Measurements from ENCODE around the gene WNK2.

The WNK2 gene

DNA sequence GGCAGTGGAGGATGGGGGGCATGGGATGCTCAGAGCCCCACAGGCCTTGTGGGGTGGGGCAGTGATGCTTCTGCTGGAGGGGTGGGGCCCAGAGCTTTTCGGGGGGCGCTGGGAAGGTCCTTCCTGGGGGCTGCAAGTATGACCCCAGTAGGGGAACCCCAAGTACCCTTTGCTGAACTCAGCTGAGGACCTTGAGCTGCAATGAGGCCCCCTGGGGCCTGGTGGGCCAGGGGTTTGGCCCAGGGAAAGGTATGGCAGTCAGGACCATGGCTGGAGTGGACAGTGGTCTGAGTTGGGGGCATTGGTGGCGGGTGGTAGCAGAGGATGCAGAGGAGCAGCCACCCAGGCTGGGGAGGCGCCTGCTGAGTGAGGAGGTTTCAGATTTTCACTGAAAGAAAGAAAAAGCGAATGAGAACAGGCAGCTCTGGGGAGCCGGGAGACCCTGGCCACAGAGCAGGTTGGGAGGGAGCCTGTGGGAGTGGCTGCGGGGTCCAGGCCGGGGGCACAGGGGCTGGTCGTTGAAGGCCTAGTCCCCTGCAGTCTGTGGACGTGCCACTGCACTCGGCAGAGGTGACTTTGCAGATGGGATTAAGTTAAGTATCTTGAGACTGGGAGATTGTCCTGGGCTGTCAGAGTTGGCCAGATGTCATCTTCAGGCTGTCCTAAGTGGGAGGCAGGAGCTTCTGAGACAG lies 19.2 kb downstream of the WNK2 start:
- no peak for DNase-seq

DNA sequence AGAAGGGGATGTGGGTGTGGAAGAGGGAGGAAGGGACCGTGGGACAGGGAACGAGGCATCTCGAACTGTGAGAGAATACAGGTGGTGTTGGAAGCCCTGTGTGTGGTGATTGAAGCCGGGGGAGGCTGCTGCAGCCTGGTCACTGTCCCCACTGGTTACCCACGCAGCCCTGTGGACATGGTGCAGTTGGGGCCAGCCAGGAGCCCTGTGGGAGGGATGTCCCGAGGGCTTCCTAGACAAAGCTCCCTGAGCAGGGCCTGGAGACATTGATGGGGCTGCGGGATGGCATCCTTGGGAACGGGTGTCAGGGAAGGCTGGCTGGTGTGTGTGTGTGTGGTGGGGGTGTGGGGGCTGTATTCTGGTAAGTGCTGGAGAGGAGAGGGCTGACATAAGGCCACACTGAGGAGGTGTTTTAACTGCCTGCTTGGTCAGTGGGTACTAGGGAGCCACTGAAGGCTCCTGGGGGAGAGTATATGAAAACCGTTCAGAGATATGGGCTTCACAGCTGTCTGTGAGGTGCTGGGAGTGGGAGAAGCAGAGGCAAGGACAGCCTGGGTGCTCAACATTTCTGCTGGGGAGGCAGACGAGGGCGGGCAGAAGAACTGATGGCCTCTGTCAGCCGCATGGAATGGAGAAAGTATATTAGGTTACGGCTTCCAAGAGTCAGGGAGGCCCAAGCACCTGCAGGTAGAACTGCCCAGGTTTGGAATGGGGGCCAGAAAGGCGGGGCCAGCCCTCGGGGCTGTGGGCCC lies 20.0 kb downstream of the WNK2 start:
- no peak for DNase-seq

DNA sequence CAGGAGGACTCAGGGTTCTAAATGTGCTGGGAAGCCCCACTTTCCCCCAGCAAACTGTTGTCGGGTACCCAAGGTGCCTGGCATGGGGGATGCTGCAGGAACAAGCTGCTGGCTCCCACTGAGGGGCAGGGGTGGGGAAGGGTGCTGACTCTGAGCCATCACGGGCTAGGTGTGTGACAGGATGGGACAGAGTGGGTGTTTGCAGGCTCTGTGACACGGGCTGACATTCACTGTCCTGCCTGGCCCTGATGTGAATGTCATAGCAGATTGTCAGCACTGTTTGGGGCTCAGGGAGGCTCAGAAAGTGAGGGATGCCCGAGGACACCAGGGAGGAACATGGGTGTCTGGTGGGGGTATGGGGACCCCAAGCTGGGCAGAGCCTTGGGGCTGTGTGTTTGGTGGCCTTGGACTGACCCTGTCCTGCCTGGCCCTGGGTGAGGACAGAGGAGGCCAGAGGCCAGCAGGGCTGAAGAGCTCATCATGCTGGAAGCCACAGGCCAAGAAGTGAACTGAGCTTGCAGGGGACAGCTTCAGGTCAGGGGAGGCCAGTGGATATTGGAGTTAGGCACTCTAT lies 20.6 kb downstream of the WNK2 start:
- DNase-seq: no peak

DNA sequence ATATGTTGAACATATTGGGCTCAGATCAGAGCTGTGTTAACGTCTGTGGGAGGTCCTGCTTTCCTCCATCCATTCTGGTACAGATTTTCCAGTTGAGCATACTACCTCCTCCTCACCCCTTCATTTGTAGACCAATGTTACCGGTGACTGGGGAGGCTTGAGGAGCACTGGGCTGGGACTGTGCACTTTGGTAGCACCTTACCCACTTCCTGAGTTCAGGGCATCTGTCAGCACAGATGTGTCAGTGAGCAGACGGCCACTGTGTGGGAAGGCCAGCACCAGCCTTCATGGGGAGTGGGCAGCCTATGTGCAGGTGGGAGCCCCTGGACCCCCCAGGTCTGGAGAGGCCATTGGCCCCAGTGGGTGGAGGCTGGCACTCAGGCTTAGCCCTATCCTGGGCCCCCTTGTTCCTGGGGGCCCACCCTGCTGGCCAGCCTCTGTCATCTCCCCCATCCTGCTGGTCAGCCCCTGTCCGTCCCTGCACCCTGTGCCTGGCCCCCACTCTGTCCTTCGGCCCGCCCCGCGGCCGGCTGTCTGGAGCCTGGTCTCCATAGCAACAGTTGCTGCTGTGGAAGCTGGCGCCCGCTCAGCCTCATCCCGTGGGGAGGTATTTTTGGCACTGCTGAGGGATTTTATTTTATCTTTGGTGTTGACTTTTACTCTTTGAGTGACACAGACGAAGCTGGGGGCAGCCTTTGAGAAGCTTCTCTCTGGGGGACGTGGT lies 21.3 kb downstream of the WNK2 start:
- no peak for DNase-seq

DNA sequence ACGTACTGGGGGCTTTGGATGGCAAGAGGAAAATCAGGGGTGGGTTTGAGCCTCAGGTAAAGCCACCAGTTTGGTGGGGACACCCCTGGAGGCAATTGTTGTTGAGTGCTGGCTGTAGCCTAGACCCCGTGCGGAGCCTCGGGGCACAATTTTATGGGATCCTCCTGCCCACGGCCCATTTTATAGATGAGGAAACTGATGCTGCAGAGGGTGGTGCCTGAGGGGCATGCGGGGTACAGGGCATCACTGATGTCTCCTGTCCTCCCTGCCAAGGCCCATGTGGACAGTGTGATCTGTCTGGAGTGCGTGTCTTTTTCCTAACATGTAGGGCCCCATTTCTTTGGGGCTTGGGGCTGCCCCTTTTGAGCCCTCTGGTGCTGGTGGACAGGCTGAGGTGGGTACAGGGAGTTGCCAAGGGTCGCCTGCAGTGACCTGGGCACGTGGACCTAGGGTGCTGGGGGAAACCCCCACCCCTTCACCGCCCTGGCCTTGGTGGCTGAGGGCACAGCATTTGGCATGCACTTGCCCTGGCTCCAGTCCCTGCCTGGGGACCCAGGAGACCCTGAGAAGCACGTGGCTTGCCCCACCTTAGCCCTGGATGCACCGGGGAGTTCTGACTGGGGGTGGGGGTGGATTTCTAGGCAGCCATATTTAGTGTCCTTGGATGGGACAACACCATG lies 22.1 kb downstream of the WNK2 start:
- no peak for DNase-seq

DNA sequence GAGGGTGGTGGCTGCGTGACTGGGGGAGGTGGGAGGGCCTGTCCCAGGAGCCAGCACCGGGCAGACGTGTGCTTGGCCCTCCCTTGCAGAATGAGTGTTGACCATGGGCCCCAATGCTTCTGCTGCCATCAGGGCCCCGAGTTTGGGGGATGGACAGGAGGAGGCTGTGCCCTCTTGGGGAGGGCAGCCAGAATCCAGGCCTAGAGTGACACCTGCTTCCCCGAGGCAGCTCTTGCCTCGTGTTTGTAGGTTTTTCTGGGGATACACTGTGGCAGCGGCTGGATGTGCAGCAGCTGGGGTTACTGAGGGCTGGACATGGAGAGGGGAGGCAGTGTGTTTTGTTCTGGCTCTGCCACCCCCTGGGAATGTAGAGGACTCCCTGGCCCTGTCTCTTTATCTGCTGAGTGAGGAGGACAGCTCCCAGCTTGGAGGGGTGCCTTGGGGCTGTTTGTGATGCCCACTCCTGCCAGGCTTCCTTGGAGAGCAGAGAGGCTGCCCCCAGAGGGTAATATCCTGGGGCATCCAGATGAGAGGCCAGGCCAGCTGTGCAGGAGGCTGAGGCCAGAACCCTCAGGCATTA lies 22.7 kb downstream of the WNK2 start:
- no peak for DNase-seq

DNA sequence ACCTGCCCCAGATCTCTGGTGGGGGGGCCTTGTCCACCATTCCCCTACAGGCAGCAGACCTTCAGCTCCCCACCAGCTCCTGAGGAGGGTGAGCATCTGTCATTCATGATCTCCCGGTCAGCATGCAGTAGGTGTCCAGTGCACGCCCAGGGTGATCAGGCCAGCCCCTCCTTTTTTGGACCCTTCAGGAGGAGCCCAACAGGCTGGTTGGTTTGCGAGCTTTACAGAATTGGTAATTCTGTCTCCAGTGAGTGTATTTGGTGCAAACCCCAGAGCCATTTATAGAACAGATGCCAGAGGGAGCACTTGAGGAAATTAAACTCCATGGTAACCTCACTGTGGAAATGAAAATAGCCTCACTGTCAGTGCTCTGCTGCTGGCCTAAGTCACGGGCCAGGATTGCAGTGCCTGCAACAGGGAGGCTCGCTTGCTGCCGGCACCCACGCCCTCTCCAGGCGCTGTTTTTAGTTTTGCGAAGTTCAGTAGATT lies 23.4 kb downstream of the WNK2 start:
- no peak for DNase-seq

DNA sequence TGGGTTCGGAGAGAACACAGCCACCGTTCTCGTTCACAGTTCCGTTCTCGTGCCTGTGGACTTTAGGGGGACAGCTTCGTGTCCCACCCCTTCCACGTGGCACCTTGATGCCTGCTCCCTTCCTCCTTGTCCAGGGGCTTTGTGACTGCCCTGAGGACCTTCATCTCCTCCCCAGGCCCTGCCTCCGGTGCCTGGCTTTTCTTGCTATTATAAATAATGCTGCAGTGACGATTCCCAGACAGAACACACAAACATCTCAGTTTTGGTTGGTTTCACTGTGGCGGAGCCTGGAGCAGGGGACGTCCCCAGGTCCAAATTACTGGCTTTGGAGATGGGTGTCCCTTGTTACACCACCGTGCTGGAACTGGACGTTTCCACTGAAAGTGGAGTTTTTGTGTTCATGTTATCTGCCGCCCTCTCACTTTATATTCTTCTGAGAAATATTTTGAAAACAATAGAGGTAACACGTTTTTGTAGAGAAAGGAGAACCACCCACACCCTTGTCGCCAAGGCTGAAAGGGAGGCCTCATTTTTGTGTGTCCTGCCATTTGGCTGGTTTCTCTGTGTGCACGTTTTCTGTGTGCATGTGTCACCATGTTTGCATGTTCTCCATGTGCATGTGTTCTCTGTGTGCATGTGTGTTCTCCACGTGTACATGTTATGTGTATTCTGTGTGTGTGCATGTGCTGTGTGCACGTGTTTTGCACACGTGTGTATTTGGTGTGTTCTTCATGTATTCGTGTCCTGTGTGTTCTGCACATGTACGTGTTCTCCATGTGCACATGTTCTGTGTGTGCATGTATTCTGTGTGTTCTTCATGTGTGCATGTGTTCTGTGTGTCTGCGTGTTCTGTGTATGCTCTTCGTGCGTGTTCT lies 24.2 kb downstream of the WNK2 start:
- DNase-seq: no peak

DNA sequence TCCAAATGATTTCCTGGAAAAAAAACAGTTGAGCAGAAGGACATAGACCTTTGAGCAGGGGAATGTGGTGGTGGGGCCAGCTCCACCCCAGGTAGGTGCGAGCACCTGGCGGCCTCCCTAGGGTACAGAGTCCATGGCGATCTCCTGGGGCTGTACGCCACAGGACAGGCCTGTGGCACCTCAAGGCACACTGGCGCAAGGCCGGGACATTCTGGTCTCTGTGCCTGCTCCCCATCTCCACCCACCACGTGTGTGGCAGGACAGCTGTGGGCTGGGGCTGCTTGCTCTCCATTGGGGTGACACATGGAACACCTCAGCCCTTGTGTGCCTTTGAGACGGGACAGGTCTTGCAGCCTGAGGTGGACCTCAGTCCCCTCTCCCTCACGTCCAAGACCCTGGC lies 25.2 kb downstream of the WNK2 start:
- DNase-seq: no peak

DNA sequence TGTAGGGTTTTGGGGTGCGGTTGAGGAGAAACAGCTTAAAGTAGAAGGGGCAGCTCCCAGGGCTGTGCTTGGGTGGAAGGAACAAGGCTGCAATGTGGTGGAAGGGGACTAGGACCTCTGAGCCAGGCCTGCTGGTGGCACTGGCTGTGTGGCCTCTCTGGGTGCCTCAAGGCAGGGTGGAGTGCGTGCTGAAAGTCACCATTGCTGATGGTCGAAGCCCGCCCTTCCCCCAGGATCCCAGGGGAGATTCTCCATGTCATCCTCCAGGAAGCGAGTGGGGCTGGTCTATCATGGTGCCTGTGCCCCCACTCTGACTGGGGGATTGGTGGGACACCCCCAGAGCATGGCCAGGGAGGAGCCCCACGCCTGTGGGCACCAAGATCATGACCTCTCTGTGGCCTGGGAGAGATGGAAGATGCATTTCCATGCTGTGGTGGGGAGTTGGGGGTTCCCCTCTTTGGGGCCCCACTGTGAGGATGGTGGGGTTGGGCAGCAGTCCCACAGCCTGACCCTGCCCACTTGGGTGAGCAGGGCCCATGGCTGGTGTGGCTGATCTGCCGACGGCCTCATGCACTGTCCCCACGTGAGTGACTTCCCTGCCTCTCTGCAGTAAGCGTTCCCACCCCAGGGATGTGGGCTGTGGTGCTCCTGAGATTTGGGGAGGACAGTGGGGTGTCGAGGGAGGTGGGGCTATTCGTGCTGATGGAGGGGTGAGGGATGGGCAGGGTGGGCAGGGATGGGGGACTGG lies 25.8 kb downstream of the WNK2 start:
- no peak for DNase-seq

DNA sequence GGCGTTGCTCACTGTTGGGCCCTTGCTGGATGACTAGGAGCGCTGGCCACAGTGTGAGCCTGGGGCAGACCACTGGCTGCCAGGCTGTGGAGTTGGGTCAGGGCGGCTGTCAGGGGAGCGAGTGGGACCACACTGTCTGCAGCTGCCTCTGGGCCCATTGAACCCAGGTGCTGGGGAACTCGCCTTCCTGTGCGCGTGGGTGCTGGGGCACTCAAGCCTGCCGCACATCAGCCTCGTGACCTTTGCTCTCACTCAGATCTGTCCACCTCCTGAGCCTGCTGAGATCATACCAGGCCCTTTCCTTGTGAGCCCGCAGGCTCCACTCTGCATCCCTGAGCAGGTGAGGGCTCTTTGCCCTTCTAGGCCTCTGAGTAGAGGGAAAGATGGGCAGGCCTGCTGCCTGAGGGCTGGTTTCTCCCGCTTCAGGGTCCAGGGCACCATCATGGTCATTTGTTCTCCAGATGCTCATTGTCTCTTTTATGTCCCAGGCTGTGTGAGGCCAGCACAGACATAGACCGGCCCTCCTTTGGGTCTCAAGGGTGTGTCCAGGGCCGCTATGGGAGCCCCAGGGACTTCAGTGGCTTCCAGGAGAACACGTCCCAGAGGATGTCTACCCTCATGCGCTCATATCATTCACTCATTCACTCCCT lies 26.5 kb downstream of the WNK2 start:
- DNase-seq: no peak

DNA sequence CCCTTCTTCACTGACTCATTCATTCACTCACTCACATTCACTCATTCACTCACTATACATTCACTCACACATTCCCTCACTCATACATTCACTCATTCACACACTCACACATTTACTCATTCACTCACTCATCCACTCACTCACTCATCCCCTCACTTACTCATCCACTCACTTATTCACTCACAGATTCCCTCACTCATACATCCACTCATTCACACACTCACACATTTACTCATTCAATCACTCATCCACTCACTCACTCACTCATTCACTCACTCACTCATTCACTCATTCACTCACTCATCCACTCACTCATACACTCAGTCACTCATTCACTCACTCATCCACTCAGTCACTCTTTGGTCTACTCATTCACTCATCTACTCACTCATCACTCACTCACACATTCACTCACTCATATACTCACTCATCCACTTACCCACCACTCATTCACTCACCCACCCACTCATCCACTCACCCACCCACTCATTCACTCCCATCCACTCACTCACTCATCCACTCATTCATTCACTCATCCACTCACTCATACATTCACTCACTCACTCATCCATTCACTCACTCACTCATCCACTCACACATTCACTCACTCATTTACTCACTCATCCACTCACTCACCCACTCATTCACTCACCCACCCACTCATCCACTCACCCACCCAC lies 27.2 kb downstream of the WNK2 start:
- no peak for DNase-seq

DNA sequence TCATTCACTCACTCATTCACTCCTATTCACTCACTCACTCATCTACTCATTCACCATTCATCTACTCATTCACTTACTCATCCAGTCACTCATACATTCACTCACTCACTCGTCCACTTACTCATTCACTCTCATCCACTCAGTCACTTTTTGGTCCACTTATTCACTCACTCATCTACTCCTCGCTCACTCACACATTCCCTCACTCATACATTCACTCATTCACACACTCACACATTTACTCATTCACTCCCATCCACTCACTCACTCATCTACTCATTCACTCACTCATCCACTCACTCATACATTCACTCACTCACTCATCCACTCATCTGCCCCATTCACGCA lies 27.7 kb downstream of the WNK2 start:
- no peak for DNase-seq

DNA sequence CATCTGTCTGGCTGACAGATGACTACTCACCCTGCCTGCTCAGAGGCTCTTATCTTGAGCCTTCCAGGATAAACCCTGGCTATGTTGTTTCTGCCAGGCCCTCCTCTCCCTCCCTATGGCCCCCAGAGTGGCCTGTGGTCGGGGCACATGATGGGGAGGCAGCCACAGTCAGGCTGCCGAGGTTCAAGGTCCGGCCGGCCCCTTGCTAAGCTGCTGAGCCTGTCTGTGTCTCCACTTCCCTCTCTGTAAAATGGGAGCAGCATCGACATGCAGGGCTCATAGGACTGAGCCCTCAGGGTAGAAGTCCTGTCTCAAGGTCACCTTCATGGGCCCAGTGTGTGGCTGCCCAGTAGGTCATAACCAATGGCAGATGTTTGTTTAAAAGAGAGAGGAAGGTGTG lies 28.5 kb downstream of the WNK2 start:
- DNase-seq: no peak

DNA sequence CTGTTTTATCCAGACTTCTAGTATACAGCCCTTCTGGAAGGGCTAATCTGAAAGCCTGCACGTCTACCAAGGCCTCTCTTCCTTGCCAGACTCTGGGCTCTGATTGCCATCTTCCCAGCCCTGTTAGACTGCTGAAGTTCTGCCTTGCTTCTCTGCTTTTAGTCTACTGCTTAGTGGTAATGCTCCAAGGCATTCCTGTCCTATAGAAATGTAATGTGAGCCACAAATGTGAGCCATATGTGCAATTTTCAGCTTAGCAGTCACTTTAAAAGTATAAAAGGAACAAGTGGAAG lies 32.1 kb downstream of the WNK2 start:
- no peak for DNase-seq

DNA sequence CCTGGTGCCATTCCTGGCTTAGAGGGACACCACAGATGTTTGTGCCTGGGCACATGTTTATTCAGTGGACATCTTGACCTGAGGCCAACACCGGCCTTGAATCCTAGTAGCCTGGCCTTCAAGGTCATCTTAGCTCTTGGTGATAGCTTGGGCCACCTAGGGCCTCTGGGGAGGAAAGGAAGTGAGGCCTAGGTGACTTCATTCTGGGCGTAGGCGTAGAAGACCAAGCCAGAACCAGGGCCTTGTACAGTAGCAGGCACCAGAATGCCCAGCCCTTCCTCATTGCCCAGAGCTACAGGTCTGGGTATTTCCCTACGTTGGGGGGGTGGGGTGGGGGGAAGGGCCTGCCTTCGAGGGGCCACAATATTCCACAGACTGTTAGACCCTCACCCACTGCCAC lies 33.8 kb downstream of the WNK2 start:
- DNase-seq: no peak

DNA sequence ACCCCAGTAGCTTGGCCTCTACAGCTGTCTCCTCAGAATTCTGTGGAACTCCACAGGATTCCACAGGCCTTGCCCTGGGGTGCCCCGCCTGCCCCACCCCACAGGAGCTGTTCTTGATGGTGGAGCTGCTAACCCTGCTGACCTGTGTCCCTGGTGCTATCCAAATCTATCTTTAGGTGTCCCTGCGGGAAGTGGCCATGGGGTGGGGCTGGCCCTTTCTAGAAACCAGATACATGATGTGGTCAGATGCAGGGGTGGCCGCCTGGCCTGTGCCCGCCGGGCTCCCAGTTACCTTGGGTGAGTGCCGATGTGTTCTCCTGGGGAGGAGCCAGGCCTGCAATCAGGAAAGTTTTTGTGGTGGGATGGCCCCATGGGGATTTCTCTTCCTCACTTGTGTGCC lies 34.2 kb downstream of the WNK2 start:
- no peak for DNase-seq

DNA sequence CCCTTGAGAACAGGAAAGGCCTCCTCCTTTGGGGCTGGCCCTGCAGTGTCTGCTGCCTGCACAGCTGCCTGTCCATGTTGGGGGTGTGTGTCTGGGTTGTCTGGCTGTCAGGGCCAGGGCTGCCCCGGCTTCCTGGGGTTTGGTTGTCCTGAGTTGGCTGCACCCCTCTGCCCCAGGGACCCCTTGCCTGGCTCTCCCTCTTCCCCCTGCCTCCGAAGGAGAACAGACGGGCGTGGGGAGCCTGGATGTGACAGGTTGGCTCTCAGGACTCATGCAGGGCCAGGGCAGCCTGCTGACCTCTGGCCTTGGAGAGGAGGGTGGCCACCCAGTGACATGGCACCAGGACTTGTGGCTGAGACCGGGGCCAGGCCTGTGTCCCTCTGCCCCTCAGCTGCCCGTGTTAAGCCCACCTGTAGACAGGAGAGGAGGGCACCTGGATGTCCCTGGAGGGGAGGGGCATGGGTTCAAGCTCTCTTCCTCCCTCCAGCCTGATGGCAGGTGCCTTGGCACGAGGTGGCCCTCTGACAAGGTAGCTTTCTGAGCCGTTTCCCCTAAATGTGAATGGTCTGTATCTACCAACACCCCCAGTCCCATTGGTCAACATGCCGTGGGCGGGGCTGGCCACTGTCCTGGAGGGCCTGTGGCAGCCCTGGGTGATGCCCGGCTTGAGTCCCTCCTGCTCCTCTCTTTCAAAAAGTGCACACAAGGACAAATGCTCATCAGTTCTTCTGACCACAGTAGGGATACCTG lies 34.9 kb downstream of the WNK2 start:
- no peak for DNase-seq

DNA sequence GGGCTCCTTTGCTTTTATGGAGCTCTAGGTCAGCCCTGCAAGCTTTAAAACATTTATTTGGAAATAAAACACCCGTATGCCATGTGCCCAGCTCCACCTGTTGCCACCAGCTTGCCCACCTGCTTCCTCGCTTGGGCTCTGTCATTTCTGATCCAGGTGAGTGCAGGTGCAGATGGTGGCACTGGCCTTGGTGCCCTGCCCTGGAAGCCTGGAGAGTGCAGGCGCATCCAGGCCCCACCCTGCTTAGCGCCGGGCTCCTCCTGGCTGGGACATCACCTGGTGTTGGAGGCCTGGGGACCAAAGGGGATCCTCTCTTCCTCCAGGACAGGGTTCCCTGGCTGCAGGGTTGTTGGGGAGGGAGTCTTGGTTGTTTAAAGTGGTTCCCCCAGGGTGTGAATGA lies 35.8 kb downstream of the WNK2 start:
- no peak for DNase-seq
